DMS114 treated with DMSO at 0.1 percent for 48 hours (cell line): ENCODE data around the gene CHI3L1.

ENCODE experiments used
- DNase-seq: peaks from one replicate; lab custom pipeline; 2025; ENCODE audit not compliant: unreplicated experiment; lab: John Stamatoyannopoulos, UW

The CHI3L1 gene

DNA sequence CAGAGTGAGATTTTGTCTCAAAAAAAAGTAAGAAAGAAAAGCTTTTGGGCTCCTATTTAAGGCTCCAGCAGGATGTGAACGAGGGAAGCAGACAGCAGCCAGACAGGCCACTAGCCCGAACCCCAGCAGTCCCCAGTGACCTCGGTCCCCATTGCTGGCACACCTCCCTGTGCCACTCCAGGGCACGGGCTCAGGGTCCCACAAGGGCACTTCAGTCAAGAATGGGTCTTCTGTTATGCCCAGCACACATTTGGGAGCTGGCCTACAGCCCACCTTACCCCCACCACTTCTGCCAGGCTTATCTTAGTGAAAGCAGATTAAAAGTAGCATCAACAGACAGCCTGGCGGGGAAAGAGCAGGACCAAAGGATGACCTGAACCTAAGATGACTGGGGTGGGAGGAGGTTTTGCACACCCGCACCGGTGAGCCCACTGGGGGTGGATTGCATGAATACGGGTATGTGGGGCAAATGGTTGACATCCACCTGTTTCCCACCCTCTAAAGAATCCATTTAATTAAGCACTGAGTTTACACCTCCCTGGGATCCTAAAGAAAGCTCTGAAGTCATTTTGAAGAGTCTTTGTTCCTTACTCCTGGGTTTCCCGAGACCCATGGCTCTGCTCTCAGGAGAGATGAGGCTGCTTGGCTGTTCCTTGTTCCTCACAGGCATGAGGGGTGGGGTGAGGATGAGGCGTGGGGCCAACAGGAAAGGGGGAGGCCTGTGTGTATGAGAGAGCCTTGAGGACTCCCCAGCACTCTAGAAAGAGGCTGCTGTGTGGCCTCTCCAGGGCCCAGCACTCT lies 4.7 kb downstream of the CHI3L1 start:
- DNase-seq = no peak

- DNase-seq = no peak
Observed at GRCh38 chr1:203180611-203181330, 5.7 kb downstream of the CHI3L1 start.

DNA sequence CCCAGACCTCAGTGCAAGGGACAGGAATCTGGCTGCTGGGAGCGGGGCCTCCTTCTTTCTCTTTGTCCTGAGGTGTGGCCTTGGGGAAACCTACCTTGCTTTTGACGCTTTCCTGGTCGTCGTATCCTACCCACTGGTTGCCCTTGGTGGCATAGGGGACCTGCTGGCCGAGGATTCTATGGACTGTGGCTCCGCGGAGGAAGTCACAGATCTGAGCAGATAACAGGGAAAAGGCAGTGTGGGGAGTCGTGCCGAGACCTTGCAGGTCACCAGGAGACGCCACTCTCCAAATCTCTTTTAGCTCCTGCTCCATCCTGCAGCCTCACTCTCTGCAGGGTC lies 6.9 kb downstream of the CHI3L1 start:
- DNase-seq = no peak

- no peak for DNase-seq
Observed at GRCh38 chr1:203178821-203179666, 7.5 kb downstream of the CHI3L1 start.

- no peak for DNase-seq
Observed at GRCh38 chr1:203178083-203178482, 8.4 kb downstream of the CHI3L1 start.

GRCh38 chr1:203177470-203178039 lies 8.9 kb downstream of the CHI3L1 start:
- no peak for DNase-seq

DNA sequence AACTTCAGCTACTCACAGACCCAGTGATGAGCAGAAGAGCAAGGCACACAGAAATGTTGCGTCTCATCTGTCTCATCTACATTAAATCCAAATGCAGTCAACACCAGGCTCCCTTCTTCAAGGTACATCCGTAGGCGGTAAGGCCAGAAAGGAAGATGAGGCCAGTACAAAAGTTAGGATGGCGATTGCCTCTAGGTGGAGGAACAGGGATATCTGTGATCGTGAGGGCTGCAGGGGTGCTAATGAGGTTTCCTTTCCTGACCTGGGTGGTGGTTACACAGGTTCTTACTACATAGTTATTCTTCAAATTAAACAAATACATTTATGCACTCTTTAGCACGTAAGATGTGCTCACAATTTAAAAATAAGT lies 9.5 kb downstream of the CHI3L1 start:
- no peak for DNase-seq

GRCh38 chr1:203176273-203177035 lies 10.1 kb downstream of the CHI3L1 start:
- no peak for DNase-seq

DNA sequence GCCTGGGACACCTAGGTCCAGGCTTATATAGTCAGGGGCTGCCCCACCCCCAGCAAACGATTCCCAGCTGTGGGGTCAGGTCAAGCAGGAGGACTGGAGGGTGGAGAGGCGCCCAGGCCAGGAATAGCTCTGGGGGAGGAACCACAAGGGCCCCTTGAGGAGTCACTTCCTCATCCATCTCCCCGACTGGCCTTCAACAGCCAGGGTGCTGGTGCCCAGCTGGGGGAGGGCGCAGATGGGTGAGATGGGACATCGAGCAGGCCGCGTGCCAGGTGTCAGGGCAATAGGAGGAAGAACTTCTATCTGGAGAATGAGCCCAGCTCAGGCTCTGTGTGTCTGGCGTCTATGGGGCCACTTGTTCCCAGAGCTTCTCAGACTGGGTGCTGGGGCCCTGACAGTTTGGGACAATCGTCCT lies 10.7 kb downstream of the CHI3L1 start:
- DNase-seq = no peak

DNA sequence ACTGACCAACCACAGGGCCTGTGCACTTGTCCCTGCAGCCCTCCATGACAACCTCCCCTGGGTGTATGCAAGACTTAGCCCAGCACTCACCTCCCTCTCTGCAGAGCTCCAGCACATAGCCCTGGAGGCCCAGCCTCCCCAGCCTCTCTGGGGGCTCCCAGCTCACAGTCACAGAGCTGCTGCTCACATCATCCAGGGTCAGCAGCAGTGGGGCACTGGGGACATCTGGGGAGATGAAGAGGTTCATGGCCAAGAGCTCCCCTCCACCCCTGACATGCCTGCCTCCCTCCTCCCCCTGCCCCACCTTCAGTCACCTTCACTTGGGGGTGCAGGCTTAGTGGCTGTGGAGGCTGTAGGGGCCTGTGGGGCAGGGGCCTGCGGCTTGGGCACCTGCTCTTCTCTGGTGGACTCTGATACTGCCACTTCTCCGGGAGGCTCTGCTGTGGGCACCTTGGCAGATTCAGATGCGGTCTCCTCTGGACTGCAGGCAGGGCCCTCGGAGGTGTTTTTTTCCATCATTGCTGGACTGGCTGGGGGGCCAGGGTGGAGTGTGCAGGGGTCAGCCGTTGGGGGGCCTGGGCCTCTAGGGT lies 11.2 kb downstream of the CHI3L1 start, which contains the start of gene MYBPH:
MYBPH (minus strand) TSS at position 590 of the 590 bp plus-strand sequence; CDS start at position 519, 71 bp downstream.
- DNase-seq = no peak

GRCh38 chr1:203174324-203174985 lies 12.0 kb downstream of the CHI3L1 start:
- DNase-seq = no peak

- no peak for DNase-seq
Observed at GRCh38 chr1:203173566-203173965, 12.9 kb downstream of the CHI3L1 start.

- no peak for DNase-seq
Observed at GRCh38 chr1:203173011-203173555, 13.4 kb downstream of the CHI3L1 start.

GRCh38 chr1:203172184-203173010 lies 14.1 kb downstream of the CHI3L1 start:
- DNase-seq = no peak

DNA sequence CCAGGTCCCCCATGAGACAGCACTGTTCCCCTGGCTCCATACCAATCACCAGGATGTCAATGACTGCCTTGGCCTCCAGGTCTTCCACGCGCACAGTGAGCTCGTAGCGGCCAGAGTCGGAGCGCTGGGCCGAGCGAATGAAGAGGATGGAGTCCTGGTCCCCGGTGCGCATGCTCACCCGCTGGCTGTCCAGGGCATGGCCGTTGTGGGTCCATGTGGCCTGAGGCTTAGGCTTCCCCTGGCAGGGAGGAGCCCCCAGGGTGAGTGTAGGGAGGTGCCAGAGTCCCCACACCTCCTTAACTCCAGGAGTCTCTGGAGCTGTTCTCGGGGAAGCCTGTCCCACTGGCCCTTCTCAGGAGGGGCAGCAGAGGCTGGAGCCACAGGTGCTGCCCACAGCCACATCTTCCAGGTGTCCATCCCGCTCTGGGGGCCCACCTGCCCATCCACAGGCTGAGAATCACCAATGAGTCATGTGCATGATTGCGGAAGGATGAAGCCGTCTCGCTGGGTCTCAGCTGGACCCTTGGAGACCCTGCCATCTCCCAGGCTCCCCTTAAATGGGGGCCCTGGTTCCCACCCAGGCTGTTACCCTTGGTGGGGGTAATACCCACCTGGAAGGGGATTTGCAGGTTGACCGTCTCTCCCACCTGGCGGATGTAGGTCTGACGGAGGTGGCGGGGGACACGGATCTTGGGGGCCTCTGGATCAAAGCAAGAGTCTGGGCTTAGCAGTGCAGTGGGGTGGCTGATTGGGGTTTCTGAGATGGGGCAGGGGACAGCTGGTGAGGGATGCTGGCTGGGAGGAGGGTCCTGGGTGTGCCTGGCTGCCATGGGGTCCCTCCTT lies 14.9 kb downstream of the CHI3L1 start:
- no peak for DNase-seq

DNA sequence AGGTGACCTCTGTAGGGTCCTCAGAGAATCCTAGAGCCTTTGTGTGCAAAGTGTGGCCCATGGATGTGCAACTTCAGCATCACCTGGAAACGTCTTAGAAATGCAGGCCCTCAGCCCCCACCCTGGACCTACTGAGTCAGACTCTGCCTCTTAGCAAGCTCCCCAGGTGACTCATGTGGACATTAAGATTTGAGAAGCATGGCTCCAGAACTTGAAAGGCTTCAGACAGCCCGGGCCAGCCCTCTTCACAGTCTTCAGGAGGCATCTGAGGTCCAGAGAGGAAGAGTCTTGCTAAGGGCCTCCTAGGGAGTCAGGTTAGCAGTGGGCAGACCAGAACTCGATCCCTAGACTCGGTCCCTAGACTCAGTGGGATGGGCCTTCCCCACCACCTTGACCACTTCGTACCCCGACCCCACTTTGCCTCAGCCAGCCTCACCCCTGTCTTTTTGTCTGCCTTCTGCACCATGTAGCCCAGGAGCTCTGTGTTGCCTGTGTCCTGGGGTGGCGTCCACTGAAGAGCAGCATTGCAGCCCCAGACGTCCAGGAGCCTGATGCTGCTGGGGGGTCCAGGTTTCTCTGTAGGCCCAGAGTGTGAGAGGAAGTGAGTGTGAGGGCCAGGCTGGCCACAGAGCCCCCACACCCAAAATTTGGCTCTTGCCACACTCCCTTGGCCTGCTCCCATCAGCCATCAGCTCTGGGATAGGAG lies 15.7 kb downstream of the CHI3L1 start:
- DNase-seq = no peak
